Endothelial cell (in vitro differentiated cells): ENCODE measurements around the gene NELL1. TPM values are rescaled to one million over a fixed set of nuclear protein-coding genes. Genes with fewer than 3 reads are reported as not detected.

ENCODE experiments used
- DNase-seq: peaks from one replicate; pipeline ENCODE4 v3.0.0; 2021; ENCODE audit warnings: low spot score
- H3K27ac Mint-ChIP-seq: one replicate; pipeline ENCODE4 v1.8.0; 2021; ENCODE audit warnings: mixed read lengths, inconsistent platforms; ENCODE audit not compliant: unreplicated experiment
- H3K27me3 Mint-ChIP-seq: one replicate; pipeline ENCODE4 v1.8.0; 2021; ENCODE audit warnings: mild to moderate bottlenecking, moderate library complexity, mixed read lengths, inconsistent platforms; ENCODE audit not compliant: unreplicated experiment
- H3K36me3 Mint-ChIP-seq: one replicate; pipeline ENCODE4 v1.8.0; 2021; ENCODE audit warnings: mild to moderate bottlenecking, low read depth, mixed read lengths, inconsistent platforms; ENCODE audit not compliant: unreplicated experiment
- H3K4me1 Mint-ChIP-seq: one replicate; pipeline ENCODE4 v1.8.0; 2021; ENCODE audit warnings: mild to moderate bottlenecking, mixed read lengths, inconsistent platforms; ENCODE audit not compliant: unreplicated experiment
- H3K4me3 Mint-ChIP-seq: one replicate; pipeline ENCODE4 v1.8.0; 2021; ENCODE audit warnings: mild to moderate bottlenecking, mixed read lengths, inconsistent platforms; ENCODE audit not compliant: unreplicated experiment
- H3K9me3 Mint-ChIP-seq: one replicate; pipeline ENCODE4 v1.8.0; 2021; ENCODE audit warnings: mixed read lengths, inconsistent platforms; ENCODE audit not compliant: unreplicated experiment
- total RNA-seq: library from RNA; stranded (reverse); fragmentation: NEBNext Ultra II Directional; extraction: Animal tissue kit (Norgen Biotek cat#: 25700); gene quantifications from one replicate; pipeline ENCODE4 v1.2.1, GENCODE V29; 2021; ENCODE audit not compliant: unreplicated experiment
- TF ChIP-seq, protein P1 (sequence below): fragments of 200-600 bp; sonication (generic); IDR thresholded peaks from one replicate; pipeline ENCODE4 v1.5.0; 2021; ENCODE audit warnings: antibody characterized with exemption; ENCODE audit not compliant: unreplicated experiment

The NELL1 gene
- total RNA-seq, 1 donor from 2014 or later, result 0.26 TPM

DNA sequence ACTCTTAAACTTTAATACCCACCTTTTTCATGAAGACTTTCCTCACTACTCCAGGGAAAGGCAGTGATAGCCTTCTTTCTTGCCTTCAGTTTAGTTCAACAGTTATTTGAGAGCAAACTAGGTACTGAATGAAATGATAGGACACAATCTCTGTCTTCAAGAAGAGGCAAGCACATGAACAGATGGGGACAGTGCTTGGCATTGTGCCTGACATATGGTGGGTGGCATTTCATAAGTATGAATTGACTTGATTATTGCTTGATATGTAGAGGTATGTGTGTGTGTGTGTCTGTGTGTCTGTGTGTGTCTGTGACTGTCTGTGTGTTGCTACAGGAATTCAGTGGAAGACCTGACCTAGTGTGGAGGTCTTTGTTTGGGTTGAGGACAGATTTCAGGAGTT is 504.1 kb downstream of the NELL1 start:
- Mint-ChIP-seq H3K36me3 (no peaks in the 10 kb centered on the region), H3K4me3 (no peak overlapping the region)

DNA sequence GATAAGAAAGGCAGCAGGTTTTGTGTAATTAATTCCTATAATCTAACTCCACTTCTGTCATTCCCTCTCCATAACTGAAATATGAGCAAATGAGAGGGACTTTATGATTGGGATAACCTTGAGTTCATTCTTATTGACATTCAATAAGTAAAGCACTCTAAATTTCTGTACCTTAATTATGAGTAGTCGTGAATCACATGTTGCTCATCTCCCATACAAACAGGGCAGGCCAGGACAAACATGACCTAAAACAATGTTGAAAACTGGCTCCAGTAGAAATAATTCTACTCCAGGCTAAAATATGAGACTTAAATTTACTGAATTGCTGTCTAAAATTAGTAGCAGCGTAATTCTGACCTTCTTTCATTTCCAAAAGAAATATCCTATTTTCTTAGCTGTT is 505.4 kb downstream of the NELL1 start:
- Mint-ChIP-seq H3K9me3 (no peaks in the 10 kb centered on the region), H3K36me3 (no peaks in the 10 kb centered on the region), H3K4me1 (no peaks in the 10 kb centered on the region), H3K27me3 (peaks cover 1% of the 10 kb centered on the region), H3K27ac (no peak overlapping the region), H3K4me3 (no peak overlapping the region)
- DNase-seq, result no peak
- TF ChIP-seq, protein P1, sequence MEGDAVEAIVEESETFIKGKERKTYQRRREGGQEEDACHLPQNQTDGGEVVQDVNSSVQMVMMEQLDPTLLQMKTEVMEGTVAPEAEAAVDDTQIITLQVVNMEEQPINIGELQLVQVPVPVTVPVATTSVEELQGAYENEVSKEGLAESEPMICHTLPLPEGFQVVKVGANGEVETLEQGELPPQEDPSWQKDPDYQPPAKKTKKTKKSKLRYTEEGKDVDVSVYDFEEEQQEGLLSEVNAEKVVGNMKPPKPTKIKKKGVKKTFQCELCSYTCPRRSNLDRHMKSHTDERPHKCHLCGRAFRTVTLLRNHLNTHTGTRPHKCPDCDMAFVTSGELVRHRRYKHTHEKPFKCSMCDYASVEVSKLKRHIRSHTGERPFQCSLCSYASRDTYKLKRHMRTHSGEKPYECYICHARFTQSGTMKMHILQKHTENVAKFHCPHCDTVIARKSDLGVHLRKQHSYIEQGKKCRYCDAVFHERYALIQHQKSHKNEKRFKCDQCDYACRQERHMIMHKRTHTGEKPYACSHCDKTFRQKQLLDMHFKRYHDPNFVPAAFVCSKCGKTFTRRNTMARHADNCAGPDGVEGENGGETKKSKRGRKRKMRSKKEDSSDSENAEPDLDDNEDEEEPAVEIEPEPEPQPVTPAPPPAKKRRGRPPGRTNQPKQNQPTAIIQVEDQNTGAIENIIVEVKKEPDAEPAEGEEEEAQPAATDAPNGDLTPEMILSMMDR, result no peak

More for the DNA sequence above, 504.1 kb downstream of the NELL1 start:
- Mint-ChIP-seq H3K27ac (no peak overlapping the region), H3K4me1 (no peaks in the 10 kb centered on the region), H3K27me3 (peaks cover 1% of the 10 kb centered on the region), H3K9me3 (no peaks in the 10 kb centered on the region)
- no peak for DNase-seq
- TF ChIP-seq, protein P1, result no peak

DNA sequence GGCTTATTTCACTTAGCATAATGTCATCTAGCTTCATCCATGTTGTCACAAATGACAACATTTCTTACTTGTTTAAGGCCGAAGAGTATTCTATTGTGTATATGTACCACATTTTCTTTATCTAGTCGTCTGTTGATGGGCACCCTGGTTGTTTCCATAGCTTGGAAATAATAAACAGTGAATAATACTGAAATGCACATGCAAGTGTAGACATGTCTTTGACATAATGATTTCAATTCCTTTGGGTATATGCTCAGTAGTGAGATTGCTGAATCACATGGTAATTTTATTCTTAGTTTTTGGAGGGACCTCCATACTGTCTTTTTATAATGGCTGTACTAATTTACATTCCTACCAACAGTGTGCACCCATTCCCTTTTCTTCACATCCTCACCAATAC is 508.0 kb downstream of the NELL1 start:
- no peaks in the 10 kb centered on the region for H3K9me3 Mint-ChIP-seq
- H3K27ac Mint-ChIP-seq, result no peak overlapping the region
- no peaks in the 10 kb centered on the region for H3K36me3 Mint-ChIP-seq
- H3K4me3 Mint-ChIP-seq, result no peak overlapping the region
- no peaks in the 10 kb centered on the region for H3K4me1 Mint-ChIP-seq
- TF ChIP-seq, protein P1, result no peak
- H3K27me3 Mint-ChIP-seq, result peaks cover 1% of the 10 kb centered on the region
- DNase-seq, result no peak

GRCh38 chr11:21179770-21180169 is 510.4 kb downstream of the NELL1 start:
- DNase-seq, result no peak
- H3K4me3 Mint-ChIP-seq, result no peak overlapping the region
- no peak overlapping the region for H3K27ac Mint-ChIP-seq
- H3K27me3 Mint-ChIP-seq, result peaks cover 1% of the 10 kb centered on the region
- no peaks in the 10 kb centered on the region for H3K36me3 Mint-ChIP-seq
- TF ChIP-seq, protein P1, result no peak
- H3K4me1 Mint-ChIP-seq, result no peaks in the 10 kb centered on the region
- no peaks in the 10 kb centered on the region for H3K9me3 Mint-ChIP-seq

- H3K9me3 Mint-ChIP-seq, result no peaks in the 10 kb centered on the region
- no peak overlapping the region for H3K4me3 Mint-ChIP-seq
These were observed 510.8 kb downstream of the NELL1 start for GRCh38 chr11:21180182-21180581.

More at GRCh38 chr11:21180182-21180581, 510.8 kb downstream of the NELL1 start:
- no peak for DNase-seq
- TF ChIP-seq, protein P1, result no peak
- Mint-ChIP-seq H3K36me3 (no peaks in the 10 kb centered on the region), H3K4me1 (no peaks in the 10 kb centered on the region), H3K27me3 (peaks cover under 1% of the 10 kb centered on the region), H3K27ac (no peak overlapping the region)
